ENCODE results near the gene SPI1. TPM values are rescaled to one million over a fixed set of nuclear protein-coding genes. Genes with fewer than 3 reads are reported as not detected.
A peak's percentile ranks its signal among the peaks of the same experiment; 100 is the strongest.

Gene SPI1
- total and polyA plus RNA-seq, 2 donors (not counting 1 experiment from before 2014, with no cell fraction given): 98.3 to 119 TPM

GRCh38 chr11:47327949-47328348 lies 50.4 kb downstream of the SPI1 start:
- peak overlapping the region; percentile 29 for H3K4me2 ChIP-seq (replicated peaks; ENCODE audit: low read depth, low read length, poor library complexity, severe bottlenecking)
- peaks cover 0 to 16% of the 10 kb centered on the region in 2 donors for H3K4me1 ChIP-seq (ENCODE audit: control insufficient read depth in 2 of 2, insufficient read depth in 2 of 2, low read length in 2 of 2)
- no peaks in the 10 kb centered on the region for H3K9me3 Mint-ChIP-seq (ENCODE audit: insufficient read depth)
- TF ChIP-seq EZH2 (IDR thresholded peaks at IDR 0.05; ENCODE audit: borderline replicate concordance, insufficient read depth, low read depth, low read length, poor library complexity, severe bottlenecking) (no peak), CTCF (IDR thresholded peaks at IDR 0.05) (no peak)
- H3K27ac ChIP-seq (ENCODE audit: low read length in 2 of 2): peak overlapping the region; percentile 18 to 29
- H3K4me1 Mint-ChIP-seq: peaks cover 14% of the 10 kb centered on the region
- H3K36me3 ChIP-seq (replicated peaks in 1 of 2; ENCODE audit: control extremely low read depth in 1 of 2, control insufficient read depth in 1 of 2, extremely low read depth in 1 of 2, insufficient read depth in 2 of 2, low read length in 1 of 2): peaks cover 1 to 55% of the 10 kb centered on the region in 2 experiments
- intact Hi-C loops (cut with micrococcal nuclease): loop anchor here (1.0 to 10.0 kb wide), 3 partner anchors 47 to 98 kb away; partner anchors contain the start of genes PSMC3, SLC39A13 and SPI1
- no peaks in the 10 kb centered on the region for H4K20me1 ChIP-seq (ENCODE audit: control insufficient read depth, insufficient read depth, low read length, poor library complexity, severe bottlenecking)
- ChIA-PET POLR2A (no interaction called here), CTCF (interaction anchor here (2.5 kb wide), 1 partner anchor 84 kb away, joined by 25 read pairs; no protein-coding TSS in a partner anchor)
- no peak overlapping the region for H3K4me3 Mint-ChIP-seq
- H3K27me3 ChIP-seq (replicated peaks in 1 of 4; ENCODE audit: control extremely low read depth in 1 of 4, control insufficient read depth in 3 of 4, insufficient read depth in 4 of 4, low read length in 3 of 4): no peaks in the 10 kb centered on the region
- no peak for DNase-seq
- peak overlapping the region; percentile 81 for H3K27ac Mint-ChIP-seq
- no peak overlapping the region for H3K4me3 ChIP-seq (ENCODE audit: control extremely low read depth in 1 of 5, extremely low read depth in 1 of 5, insufficient read depth in 1 of 5, low read depth in 2 of 5, low read length in 4 of 5)
- no peaks in the 10 kb centered on the region for H3K9me3 ChIP-seq (ENCODE audit: control extremely low read depth in 1 of 3, control insufficient read depth in 2 of 3, insufficient read depth in 1 of 3, low read length in 2 of 3)
- no peak overlapping the region for H2AFZ ChIP-seq (ENCODE audit: insufficient read depth, low read depth, low read length, poor library complexity, severe bottlenecking)
- no peak overlapping the region for H3K9ac ChIP-seq (ENCODE audit: low read length)
- H3K27me3 Mint-ChIP-seq: no peaks in the 10 kb centered on the region
- WGBS (ENCODE audit: insufficient coverage): 100% methylated on average over 1 of the region's 5 CpGs
- no peak for ATAC-seq (ENCODE audit: low read depth)
- H3K79me2 ChIP-seq (ENCODE audit: control insufficient read depth, insufficient read depth, low read length): no peaks in the 10 kb centered on the region

DNA sequence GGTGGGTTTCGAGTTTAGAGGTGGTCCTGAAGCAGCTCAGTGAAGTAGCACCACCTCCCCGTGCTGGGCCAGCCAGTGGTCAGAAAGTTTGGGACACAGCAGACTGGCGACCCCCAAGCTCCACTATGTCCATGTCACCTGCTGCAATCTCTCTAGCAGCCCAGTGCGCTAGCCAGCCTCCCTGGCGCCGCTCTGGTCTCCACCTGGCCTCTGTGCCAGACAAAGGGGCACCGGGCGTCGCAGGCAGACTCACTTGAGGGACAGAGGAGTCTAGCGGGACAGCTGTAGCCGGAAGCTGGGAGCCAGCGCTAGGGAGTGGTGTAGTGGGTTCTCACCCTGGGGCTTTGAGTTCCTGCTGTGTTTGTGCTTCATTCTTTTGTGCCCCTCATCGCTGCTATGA lies 51.3 kb downstream of the SPI1 start:
- TF ChIP-seq EZH2 (IDR thresholded peaks at IDR 0.05; ENCODE audit: borderline replicate concordance, insufficient read depth, low read depth, low read length, poor library complexity, severe bottlenecking) (no peak), CTCF (IDR thresholded peaks at IDR 0.05) (no peak)

More for the DNA sequence above, 51.3 kb downstream of the SPI1 start:
- Histone ChIP-seq H4K20me1 (ENCODE audit: control insufficient read depth, insufficient read depth, low read length, poor library complexity, severe bottlenecking) (no peaks in the 10 kb centered on the region), H2AFZ (ENCODE audit: insufficient read depth, low read depth, low read length, poor library complexity, severe bottlenecking) (no peak overlapping the region), H3K4me2 (replicated peaks; ENCODE audit: low read depth, low read length, poor library complexity, severe bottlenecking) (no peak overlapping the region), H3K79me2 (ENCODE audit: control insufficient read depth, insufficient read depth, low read length) (no peaks in the 10 kb centered on the region), H3K4me1 (ENCODE audit: control insufficient read depth in 2 of 2, insufficient read depth in 2 of 2, low read length in 2 of 2) (peaks cover 0 to 16% of the 10 kb centered on the region in 2 donors), H3K9ac (ENCODE audit: low read length) (no peak overlapping the region), H3K9me3 (ENCODE audit: control extremely low read depth in 1 of 3, control insufficient read depth in 2 of 3, insufficient read depth in 1 of 3, low read length in 2 of 3) (no peaks in the 10 kb centered on the region), H3K27me3 (replicated peaks in 1 of 4; ENCODE audit: control extremely low read depth in 1 of 4, control insufficient read depth in 3 of 4, insufficient read depth in 4 of 4, low read length in 3 of 4) (no peaks in the 10 kb centered on the region), H3K36me3 (replicated peaks in 1 of 2; ENCODE audit: control extremely low read depth in 1 of 2, control insufficient read depth in 1 of 2, extremely low read depth in 1 of 2, insufficient read depth in 2 of 2, low read length in 1 of 2) (peaks cover 1 to 62% of the 10 kb centered on the region in 2 experiments), H3K4me3 (ENCODE audit: control extremely low read depth in 1 of 5, extremely low read depth in 1 of 5, insufficient read depth in 1 of 5, low read depth in 2 of 5, low read length in 4 of 5) (no peak overlapping the region), H3K27ac (ENCODE audit: low read length in 2 of 2) (no peak overlapping the region)
- Mint-ChIP-seq H3K9me3 (ENCODE audit: insufficient read depth) (no peaks in the 10 kb centered on the region), H3K4me3 (no peak overlapping the region), H3K27me3 (no peaks in the 10 kb centered on the region), H3K4me1 (peaks cover 14% of the 10 kb centered on the region), H3K27ac (no peak overlapping the region)
- intact Hi-C loops (cut with micrococcal nuclease): loop anchor here (10.0 kb wide), 1 partner anchor 48 kb away; the partner anchor contains the start of gene SPI1
- POLR2A ChIA-PET: no interaction called here
- CTCF ChIA-PET: interaction anchor here (2.5 kb wide), 1 partner anchor 85 kb away, joined by 25 read pairs; no protein-coding TSS in a partner anchor
- ATAC-seq (ENCODE audit: low read depth) (no peak), DNase-seq (no peak)
- 96% methylated on average over 13 of the region's 13 CpGs for WGBS (ENCODE audit: insufficient coverage)

Measured in B cell (primary cell).